HK-2 (cell line): ENCODE results near the gene LDLRAD3.
"Not testable (repeated sequence)": the region's sequence is repeated elsewhere in the genome, so short reads cannot be mapped to it uniquely, and the experiment has no call there.

ENCODE experiments used
- DNase-seq: peaks from one replicate; pipeline ENCODE4 v3.0.0-alpha.2; 2018; ENCODE audit not compliant: unreplicated experiment

The LDLRAD3 gene

GRCh38 chr11:35943713-35944502 is at the start of gene LDLRAD3:
TSS of gene LDLRAD3 (plus strand) at chr11:35944062. CDS start at chr11:35944099, 37 bp downstream.
- peak; percentile 76 for DNase-seq

GRCh38 chr11:35897019-35897418 is 46.8 kb upstream of the LDLRAD3 start:
- no peak for DNase-seq

DNA sequence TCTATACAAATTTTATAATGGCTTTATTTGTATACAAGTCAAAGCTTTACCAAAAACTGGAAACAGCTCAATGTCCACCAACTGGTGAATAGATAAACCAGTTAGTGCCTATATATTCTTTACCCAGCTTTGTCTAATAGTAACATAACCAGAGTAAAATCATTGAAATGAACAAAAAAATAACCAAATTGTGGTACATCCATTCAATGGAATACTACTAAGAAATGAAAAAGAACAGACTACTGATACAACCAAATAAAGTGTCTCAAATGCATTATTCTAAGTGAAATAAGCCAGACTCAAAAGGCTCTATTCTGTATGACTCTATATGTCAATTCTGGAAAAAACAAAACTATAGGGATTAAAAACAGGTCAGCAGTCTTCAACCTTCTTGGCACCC is 40.9 kb upstream of the LDLRAD3 start:
- no peak for DNase-seq

DNA sequence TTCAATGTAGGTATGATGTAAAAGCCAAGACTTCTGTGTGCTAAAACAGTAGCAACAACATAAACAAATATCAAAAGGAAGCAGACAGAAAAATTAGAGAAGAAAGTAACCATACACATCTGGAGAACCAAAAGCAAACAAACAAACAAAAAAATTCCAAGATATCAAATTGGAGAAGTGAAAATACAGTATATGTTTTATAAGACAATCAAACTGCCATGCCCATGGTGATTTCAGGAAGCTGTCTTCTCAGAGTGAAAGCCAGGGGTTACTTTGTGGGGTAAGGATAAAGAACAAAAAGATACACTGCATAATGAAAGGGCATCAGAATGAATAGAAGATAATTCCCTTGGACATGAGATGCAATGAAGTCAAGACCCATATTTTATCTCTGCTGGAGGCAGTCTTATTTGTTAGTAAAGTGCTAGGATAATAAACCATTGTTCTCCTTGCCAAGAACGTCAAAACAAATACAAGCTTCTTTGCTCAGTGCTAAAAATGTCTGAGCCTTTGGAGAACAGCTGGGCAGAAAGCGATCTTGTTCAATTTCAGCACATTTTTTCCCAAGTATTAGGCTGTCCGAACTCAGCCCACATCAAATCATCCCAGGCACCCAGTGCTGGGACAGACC is 38.1 kb upstream of the LDLRAD3 start:
- no peak for DNase-seq

DNA sequence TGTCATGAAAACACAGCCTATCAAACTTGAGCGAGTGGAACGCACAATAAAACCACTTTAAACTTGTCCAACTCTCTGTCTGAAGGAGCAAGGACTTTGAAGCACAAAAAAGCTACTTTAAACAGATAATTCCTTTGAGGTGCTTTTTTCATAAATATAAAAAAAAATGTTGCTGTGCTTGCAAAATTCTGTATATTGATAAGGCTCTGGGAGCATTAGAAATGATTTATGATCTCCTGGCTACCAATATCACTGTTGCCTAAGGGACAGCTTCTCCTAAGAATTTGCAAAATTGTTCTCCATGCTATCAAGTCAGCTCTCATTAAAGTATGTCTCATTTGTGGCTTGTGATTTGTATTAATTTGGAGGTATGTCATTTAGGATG is 37.6 kb upstream of the LDLRAD3 start:
- DNase-seq = no peak

DNA sequence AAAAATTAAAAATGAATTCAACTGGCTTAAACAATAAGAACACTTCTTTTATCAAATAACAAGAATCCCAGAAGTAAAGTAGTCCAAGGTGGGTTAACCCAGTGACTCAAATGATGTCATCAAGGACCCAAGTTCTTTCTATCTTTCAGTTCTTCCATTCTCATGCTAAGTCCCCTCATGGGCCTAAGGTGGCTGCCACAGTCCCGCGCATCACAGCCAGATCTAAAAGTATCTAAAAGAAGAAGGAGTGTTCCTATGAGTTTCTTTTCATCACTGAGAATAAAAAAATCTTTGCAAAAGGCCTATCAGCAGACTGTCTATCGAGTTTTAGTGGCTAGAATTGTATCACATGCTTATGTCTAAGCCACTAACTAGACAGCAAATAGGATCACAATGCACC is 37.2 kb upstream of the LDLRAD3 start:
- DNase-seq = no peak

DNA sequence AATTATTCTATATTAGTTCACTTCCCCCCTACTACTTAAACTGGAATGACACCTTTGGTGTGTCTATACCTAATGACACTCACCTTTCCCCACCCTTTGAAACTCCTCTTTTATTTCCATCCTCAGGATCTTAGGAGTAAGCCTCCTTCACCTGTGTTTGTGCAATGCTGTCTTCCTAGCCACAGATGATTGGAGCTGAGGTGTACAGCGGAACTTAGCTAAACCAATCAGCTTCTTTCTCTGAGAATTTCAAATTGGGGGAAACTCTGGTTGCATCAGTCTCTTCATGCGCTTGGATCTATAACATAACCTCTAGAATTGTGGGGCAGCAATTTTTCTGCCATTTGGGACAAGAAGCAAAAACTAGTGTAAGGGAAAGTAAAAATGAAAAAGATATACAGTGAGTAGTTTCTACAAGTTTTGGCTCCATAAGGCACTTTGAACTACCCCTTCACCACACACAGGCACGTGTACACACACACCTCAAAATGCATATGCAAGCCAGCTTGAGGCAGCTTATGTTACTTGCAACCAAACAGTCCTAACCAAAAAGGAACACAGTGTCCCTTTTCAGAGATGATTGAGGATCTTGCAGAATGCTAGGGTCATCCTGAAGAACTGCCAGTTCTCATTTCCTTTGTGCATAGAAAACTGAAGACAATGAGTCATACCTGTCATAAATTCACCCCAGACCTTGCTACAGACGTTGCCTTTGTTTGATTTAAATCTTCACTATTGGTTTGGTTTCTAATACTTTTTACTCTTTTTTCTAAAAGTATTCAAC is 36.0 kb upstream of the LDLRAD3 start:
- no peak for DNase-seq

DNA sequence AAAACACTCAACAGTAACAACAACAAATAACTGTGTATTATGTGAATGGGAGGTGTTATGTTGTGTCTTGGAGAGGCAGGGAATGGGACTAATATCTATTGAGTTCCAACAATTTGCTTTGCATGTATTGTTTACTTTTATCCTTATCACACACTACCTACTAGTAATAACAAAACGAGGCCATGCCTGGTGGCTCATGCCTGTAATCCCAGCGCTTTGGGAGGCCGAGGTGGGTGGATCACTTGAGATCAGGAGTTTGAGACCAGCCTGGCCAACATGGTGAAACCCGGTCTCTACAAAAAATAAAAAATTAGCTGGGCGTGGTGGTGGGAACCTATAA is 35.5 kb upstream of the LDLRAD3 start:
- DNase-seq = not testable (repeated sequence)

DNA sequence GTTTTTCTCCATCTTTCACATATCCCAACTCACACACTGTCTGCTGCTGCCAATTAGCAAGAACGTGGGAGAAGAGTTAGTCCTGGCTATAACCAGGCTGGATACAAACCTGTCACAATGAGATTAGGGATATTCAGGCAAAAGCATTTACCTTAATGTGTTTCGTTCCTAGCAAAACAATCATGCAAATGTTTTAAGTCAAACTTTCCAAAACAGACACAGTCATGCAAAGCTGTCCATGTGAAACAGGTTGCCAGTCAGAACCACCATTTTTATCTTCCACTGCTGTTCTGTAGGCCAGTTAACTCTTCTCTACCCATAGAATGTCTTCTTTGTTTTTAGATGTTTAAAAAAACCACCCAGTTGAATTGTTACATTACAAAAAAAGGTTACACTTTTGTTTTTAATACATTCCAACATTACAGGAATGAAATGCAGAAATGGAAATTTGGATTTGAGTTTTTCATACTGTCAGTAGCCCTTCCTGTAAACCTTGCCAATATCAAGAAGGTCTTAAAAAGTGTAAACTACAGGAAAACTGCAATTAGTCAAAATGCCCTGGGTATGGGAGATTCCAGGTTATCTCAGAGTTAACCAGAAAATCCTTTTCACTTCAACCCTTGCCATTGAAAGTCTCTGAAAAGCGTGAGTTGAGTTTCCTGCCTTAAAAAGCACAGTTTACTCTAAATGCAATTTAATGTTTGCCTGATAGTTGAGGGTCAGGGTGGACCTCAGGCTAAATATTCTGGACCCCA is 34.2 kb upstream of the LDLRAD3 start:
- no peak for DNase-seq

DNA sequence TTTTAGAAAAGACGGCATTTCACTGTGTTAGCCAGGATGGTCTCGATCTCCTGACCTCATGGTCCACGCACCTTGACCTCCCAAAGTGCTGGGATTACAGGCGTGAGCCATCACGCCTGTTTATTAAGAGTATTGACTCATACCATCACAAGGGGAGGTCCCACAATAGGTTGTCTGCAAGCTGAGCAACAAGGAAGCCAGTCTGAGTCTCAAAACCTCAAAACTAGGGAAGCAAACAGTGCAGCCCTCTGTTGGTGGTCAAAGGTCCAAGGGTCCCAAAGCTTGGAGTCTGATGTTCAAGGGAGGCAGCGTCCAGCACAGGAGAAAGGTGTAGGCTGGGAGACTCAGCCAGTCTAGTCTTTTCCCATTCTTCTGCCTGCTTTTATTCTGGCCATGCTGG is 32.8 kb upstream of the LDLRAD3 start:
- no peak for DNase-seq

DNA sequence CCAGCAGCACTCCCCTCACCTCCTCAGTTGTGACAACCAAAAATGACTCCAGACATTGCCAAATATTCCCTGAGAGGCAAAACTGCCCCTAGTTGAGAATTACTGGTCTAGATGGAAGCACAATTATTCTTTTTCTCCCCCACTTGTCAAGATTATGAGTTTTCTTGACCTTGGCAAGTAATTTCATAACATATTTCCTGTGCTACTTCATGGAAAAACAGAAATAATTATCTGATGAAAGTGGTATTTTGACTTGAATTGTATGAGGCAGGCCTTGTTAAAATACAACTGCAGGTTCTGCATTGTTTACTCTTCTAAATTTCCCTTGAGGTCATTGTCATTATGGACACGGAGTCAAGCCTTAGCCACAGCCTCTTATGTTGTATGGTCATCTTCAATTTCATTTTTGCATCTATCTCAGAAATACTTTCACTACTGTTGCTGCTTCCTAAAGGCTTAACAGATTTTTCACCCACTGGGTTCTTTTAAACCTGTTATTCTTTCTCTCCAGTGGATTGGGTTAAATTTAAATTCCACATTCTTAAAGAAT is 32.2 kb upstream of the LDLRAD3 start:
- no peak for DNase-seq

GRCh38 chr11:35912436-35912835 is 31.4 kb upstream of the LDLRAD3 start:
- DNase-seq = not testable (repeated sequence)

DNA sequence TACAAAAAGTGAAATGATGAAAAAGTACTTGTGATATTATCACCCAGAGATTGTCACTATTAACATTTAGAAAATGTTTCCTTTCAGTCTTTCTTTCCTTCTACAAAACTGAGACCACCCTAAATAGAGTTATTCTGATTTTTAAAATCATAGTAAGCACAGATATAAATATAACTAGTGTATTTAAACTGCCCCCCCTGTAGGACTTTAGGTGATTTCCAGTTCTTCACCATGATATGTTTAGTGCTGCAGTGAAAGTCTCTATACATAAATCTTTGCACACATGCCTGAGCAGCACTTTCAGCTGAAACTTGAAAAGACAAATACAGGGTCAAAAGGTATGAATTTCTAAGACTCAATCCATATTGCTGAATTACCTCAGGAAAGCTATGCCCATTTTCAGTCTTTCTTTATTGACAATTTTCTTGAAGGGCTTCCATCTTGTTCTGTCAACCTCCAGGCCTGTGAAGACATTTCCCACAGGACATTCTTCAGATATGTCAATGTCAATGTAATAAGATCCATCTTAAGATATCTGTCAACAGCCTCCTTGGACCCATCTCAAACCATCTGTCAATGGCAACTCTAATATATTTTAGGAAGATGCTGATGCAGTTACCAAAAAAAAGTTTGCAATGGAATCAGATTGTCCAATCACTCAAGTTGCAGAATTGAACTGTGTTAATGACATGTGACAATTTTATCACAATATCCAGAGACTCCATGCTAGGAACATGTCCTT is 30.8 kb upstream of the LDLRAD3 start:
- no peak for DNase-seq

- DNase-seq = no peak
Observed at GRCh38 chr11:35914816-35915215, 29.0 kb upstream of the LDLRAD3 start.

GRCh38 chr11:35916270-35916669 is 27.6 kb upstream of the LDLRAD3 start:
- no peak for DNase-seq

DNA sequence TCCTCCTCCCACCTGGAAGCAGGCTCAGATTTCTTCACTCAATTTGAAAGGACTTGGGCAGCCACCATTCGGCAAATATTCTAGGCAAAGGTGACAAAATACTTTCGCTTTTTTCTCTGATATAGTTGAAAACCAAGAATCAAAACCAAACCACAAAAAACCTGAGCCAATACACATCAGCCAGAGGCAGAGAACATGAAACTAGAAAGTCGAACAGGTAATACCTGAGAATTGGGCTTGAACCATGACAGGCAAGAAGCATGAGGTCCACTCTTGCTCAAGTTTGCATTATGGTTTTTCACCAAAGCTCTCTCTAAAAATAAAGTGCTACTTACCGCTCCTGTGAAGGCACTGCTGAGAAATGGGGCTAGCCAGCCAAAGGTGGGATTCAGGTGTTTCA is 26.2 kb upstream of the LDLRAD3 start:
- DNase-seq = no peak

DNA sequence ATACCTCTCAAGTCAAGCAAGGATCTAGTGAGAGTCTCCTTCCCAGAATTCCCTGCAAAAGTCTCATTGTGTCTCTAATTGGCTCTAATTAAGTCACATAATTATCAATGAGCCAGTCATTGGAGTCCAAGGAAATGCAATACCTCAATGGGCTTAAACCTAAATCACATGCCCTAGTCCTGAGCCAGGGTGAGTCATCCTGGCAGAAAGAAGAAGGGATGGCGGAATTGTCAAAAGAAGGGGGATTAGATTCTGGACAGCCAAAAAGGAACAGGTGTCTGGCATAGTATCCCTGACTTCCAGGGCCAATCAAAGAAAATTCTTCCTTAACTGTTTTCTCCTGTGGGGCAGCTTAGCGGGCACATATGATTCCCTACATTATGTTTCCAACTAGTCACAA is 25.1 kb upstream of the LDLRAD3 start:
- no peak for DNase-seq

GRCh38 chr11:35919244-35919643 is 24.6 kb upstream of the LDLRAD3 start:
- DNase-seq = no peak

GRCh38 chr11:35923452-35923851 is 20.4 kb upstream of the LDLRAD3 start:
- no peak for DNase-seq

DNA sequence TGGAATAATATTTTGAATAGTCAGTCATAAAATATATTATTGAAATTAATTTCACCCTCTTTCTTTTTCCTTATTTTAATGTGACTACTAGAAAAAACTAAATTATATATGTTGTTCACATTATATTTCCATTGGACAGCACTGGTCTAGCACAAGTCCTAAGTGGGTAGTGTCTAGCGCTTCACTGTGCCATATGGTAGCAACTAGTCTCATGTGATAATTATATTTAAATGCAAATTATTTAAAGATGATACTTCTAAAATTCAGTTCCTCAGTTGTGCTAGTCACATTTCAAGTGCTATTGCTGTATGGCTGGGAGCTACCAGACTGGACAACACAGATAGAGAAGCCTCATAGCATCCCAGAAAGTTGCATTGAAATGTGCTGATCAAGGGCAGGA is 19.1 kb upstream of the LDLRAD3 start:
- no peak for DNase-seq

DNA sequence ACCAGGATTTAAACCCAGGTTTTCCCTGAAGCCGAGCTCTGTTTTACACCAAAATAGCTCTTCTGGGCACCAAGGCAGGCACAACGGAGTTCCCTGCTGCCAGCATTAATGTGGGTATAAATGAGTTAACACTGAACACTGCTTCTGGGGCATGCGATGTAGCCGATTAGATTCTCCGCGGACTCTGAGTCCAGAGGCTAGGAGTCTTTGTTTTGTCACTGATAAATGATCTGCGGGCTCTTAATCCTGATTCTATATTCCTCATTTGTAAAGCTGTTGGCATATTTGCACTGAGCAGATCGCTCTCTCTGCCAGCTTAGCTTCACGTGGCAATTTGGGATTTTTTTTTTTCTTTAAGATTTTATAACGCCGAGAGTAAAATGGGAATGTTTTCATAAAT is 16.8 kb upstream of the LDLRAD3 start:
- no peak for DNase-seq
